Measurements from ENCODE around the gene ADGRD1.

The ADGRD1 gene

DNA sequence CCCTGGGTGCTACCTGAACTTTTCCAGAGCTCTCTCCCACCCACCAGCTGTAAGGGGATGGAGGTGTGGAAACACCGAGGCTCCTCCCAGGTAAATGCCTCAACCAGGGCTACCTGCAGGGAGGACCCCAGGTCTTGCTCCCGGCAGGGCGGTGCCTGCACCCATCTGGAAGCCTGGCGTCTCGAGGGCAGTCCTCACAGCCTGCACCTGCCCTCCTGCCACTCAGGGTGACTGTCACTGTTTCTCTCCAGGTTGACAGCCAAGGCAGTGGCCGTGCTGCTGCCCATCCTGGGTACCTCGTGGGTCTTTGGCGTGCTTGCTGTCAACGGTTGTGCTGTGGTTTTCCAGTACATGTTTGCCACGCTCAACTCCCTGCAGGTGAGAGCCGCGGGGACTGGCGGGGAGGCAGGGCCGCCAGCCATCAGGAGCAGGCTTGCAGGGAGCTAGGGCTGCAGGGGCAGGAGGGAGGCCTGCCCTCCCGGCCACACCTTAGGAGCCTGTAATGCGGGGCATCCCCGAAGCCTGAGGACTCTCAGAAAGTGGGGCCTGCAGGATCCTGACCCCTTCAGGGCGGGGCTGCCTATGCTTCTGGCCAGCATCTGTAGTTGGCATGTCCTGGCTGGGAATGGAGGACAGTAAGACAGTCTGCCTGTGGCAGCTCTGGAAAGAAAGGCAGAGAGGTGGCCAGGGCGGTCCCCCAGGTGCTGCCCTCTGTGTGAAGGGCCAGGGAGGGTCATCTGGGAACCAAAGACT, 182.3 kb downstream of the ADGRD1 start:
- no peaks in the 10 kb centered on the region for H3K9me3 ChIP-seq (ENCODE audit: insufficient read depth, low read length, severe bottlenecking)
- H3K36me3 ChIP-seq (ENCODE audit: insufficient read depth, low read length), result no peaks in the 10 kb centered on the region
- H3K79me2 ChIP-seq (ENCODE audit: insufficient read depth, low read length), result no peaks in the 10 kb centered on the region
- no peak overlapping the region for H3K4me2 ChIP-seq (ENCODE audit: insufficient read depth, low read length)
- no peak overlapping the region for H3K27ac ChIP-seq (ENCODE audit: low read length)
- no peaks in the 10 kb centered on the region for H3K4me1 ChIP-seq (ENCODE audit: insufficient read depth, low read length)
- no peak for ATAC-seq (ENCODE audit: insufficient read depth, low read depth)
- H2AFZ ChIP-seq (ENCODE audit: low read depth, low read length), result no peak overlapping the region
- DNase-seq, result no peak
- no peak overlapping the region for H3K4me3 ChIP-seq (ENCODE audit: low read depth in 1 of 2, low read length in 2 of 2)
- no peak overlapping the region for H3K9ac ChIP-seq (ENCODE audit: low read depth, low read length)
- peaks cover 4% of the 10 kb centered on the region; the same call in 1 of the 2 replicates for H4K20me1 ChIP-seq (ENCODE audit: insufficient read depth, low read length)
- H3K27me3 ChIP-seq (ENCODE audit: insufficient read depth, low read length, poor library complexity), result no peaks in the 10 kb centered on the region
- no peak for TF ChIP-seq EZH2 (IDR thresholded peaks at IDR 0.05; ENCODE audit: borderline replicate concordance, low read depth, low read length, severe bottlenecking)
- TF ChIP-seq, protein P1, sequence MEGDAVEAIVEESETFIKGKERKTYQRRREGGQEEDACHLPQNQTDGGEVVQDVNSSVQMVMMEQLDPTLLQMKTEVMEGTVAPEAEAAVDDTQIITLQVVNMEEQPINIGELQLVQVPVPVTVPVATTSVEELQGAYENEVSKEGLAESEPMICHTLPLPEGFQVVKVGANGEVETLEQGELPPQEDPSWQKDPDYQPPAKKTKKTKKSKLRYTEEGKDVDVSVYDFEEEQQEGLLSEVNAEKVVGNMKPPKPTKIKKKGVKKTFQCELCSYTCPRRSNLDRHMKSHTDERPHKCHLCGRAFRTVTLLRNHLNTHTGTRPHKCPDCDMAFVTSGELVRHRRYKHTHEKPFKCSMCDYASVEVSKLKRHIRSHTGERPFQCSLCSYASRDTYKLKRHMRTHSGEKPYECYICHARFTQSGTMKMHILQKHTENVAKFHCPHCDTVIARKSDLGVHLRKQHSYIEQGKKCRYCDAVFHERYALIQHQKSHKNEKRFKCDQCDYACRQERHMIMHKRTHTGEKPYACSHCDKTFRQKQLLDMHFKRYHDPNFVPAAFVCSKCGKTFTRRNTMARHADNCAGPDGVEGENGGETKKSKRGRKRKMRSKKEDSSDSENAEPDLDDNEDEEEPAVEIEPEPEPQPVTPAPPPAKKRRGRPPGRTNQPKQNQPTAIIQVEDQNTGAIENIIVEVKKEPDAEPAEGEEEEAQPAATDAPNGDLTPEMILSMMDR (IDR thresholded peaks at IDR 0.05; ENCODE audit: borderline replicate concordance, extremely low read depth, low read length, poor library complexity, severe bottlenecking), result no peak

DNA sequence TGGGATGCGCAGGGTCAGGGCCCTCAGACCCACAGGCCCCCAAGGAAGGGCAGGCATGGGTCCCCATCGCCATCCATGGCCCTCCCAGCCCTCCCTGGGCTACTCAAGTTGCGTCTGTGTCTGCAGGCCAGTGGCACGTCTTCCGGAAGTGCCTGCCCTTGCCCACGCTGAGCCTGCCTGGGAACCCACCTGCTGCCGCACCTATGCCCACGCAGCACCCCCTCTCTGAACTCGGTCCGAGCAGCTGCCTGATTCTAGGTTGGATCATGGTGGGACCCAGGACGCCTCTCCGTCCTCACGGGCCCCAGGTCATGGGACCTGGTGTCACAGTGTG, 182.8 kb downstream of the ADGRD1 start:
- Histone ChIP-seq H3K36me3 (ENCODE audit: insufficient read depth, low read length) (no peaks in the 10 kb centered on the region), H3K4me2 (ENCODE audit: insufficient read depth, low read length) (no peak overlapping the region), H3K27me3 (ENCODE audit: insufficient read depth, low read length, poor library complexity) (no peaks in the 10 kb centered on the region), H3K4me1 (ENCODE audit: insufficient read depth, low read length) (no peaks in the 10 kb centered on the region), H4K20me1 (ENCODE audit: insufficient read depth, low read length) (peaks cover 4% of the 10 kb centered on the region; the same call in 1 of the 2 replicates), H2AFZ (ENCODE audit: low read depth, low read length) (no peak overlapping the region), H3K4me3 (ENCODE audit: low read depth in 1 of 2, low read length in 2 of 2) (no peak overlapping the region), H3K9ac (ENCODE audit: low read depth, low read length) (no peak overlapping the region), H3K9me3 (ENCODE audit: insufficient read depth, low read length, severe bottlenecking) (no peaks in the 10 kb centered on the region), H3K27ac (ENCODE audit: low read length) (no peak overlapping the region), H3K79me2 (ENCODE audit: insufficient read depth, low read length) (no peaks in the 10 kb centered on the region)
- DNase-seq (no peak), ATAC-seq (ENCODE audit: insufficient read depth, low read depth) (no peak)
- TF ChIP-seq, protein P1 (IDR thresholded peaks at IDR 0.05; ENCODE audit: borderline replicate concordance, extremely low read depth, low read length, poor library complexity, severe bottlenecking), result no peak
- no peak for TF ChIP-seq EZH2 (IDR thresholded peaks at IDR 0.05; ENCODE audit: borderline replicate concordance, low read depth, low read length, severe bottlenecking)

DNA sequence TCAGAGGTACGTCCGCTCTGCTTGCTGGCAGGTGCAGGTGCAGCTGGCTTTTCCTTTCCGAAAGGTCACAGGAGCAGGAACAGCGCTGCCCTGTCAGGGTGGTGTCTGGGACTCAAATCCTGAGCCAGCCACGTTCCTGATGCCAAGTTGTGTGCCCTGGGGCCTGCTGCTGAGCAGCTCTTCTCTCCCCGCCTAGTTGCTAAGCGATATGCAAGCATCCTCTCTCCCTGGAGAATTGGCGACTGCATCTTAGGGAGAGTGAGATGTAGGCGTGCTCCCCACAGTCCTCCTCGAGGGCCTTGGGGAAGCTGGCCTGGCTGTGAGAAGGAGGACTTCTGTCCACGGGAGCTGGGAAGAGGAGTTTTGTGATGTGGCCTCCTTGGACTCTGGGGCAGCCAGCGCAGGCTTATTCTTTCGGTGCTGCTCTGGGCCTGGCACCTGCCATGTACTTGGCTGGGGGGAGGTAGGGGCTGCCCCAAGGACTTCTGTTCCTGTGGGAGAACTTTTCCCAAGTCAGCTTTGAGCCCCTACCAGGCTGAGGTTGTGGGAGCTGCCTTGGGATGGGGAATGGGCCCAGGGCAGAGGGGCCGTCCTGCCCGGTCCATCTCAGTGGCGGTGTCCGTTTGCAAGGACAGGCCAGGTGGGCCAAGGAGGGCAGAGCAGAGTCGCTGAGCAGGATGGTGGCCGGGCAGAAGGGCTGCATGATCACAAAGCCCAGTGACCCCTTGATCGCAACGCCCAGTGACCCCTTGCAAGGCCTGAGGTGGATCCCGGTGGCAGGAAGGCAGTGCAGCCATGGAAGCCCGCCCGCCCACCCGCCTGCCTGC, 183.5 kb downstream of the ADGRD1 start:
- peaks cover under 1% of the 10 kb centered on the region; the same call in 1 of the 2 replicates for H4K20me1 ChIP-seq (ENCODE audit: insufficient read depth, low read length)
- TF ChIP-seq EZH2 (IDR thresholded peaks at IDR 0.05; ENCODE audit: borderline replicate concordance, low read depth, low read length, severe bottlenecking), result no peak
- TF ChIP-seq, protein P1 (IDR thresholded peaks at IDR 0.05; ENCODE audit: borderline replicate concordance, extremely low read depth, low read length, poor library complexity, severe bottlenecking), result no peak
- no peak overlapping the region for H3K4me3 ChIP-seq (ENCODE audit: low read depth in 1 of 2, low read length in 2 of 2)
- ATAC-seq (ENCODE audit: insufficient read depth, low read depth) (no peak), DNase-seq (no peak)
- no peak overlapping the region for H3K9ac ChIP-seq (ENCODE audit: low read depth, low read length)
- no peaks in the 10 kb centered on the region for H3K9me3 ChIP-seq (ENCODE audit: insufficient read depth, low read length, severe bottlenecking)
- H3K27ac ChIP-seq (ENCODE audit: low read length), result no peak overlapping the region
- no peaks in the 10 kb centered on the region for H3K4me1 ChIP-seq (ENCODE audit: insufficient read depth, low read length)
- no peaks in the 10 kb centered on the region for H3K36me3 ChIP-seq (ENCODE audit: insufficient read depth, low read length)
- no peaks in the 10 kb centered on the region for H3K27me3 ChIP-seq (ENCODE audit: insufficient read depth, low read length, poor library complexity)
- no peak overlapping the region for H3K4me2 ChIP-seq (ENCODE audit: insufficient read depth, low read length)
- H3K79me2 ChIP-seq (ENCODE audit: insufficient read depth, low read length), result no peaks in the 10 kb centered on the region
- H2AFZ ChIP-seq (ENCODE audit: low read depth, low read length), result no peak overlapping the region

Measured in DND-41 (cell line).